ENCODE results near the gene AGAP1. TPM values are rescaled to one million over a fixed set of nuclear protein-coding genes. Genes with fewer than 3 reads are reported as not detected.

Gene AGAP1
- total and polyA plus RNA-seq, 10 donors = 1.1 to 26.6 (median 11.3) TPM

GRCh38 chr2:235850771-235851551 is 357.1 kb downstream of the AGAP1 start:
- Histone ChIP-seq H3K4me1 (no peaks in the 10 kb centered on the region), H3K4me3 (no peak overlapping the region), H3K9me3 (no peaks in the 10 kb centered on the region), H3K27ac (no peak overlapping the region), H3K27me3 (replicated peaks in 1 of 7) (no peaks in the 10 kb centered on the region), H3K36me3 (no peaks in the 10 kb centered on the region)
- intact Hi-C loops (cut with DNase I; ENCODE audit: low total_unique reads) = no loop called here
- DNase-seq = peak; percentile 65
- WGBS, 5 donors = 92 to 99% (median 93%) methylated on average over 8 to 13 of the region's 13 CpGs
- TF ChIP-seq POLR2AphosphoS5 (IDR thresholded peaks at IDR 0.05) (no peak), POLR2A (IDR thresholded peaks at IDR 0.05) (no peak)

GRCh38 chr2:235851828-235852525 is 358.1 kb downstream of the AGAP1 start:
- no peaks in the 10 kb centered on the region for H3K27me3 ChIP-seq (replicated peaks in 1 of 7)
- intact Hi-C loops (cut with DNase I; ENCODE audit: low total_unique reads) = no loop called here
- no peaks in the 10 kb centered on the region for H3K36me3 ChIP-seq
- DNase-seq = peak; percentile 42
- no peak overlapping the region for H3K27ac ChIP-seq
- H3K4me1 ChIP-seq = no peaks in the 10 kb centered on the region
- no peaks in the 10 kb centered on the region for H3K9me3 ChIP-seq
- 93 to 96% (median 94%) methylated on average over 26 of the region's 26 CpGs for WGBS, 5 donors
- TF ChIP-seq CTCF (IDR thresholded peaks at IDR 0.05 in 8 of 11, conservative IDR thresholded peaks at IDR 0.05 in 3 of 11) (no peak), POLR2A (IDR thresholded peaks at IDR 0.05) (no peak)
- no peak overlapping the region for H3K4me3 ChIP-seq

DNA sequence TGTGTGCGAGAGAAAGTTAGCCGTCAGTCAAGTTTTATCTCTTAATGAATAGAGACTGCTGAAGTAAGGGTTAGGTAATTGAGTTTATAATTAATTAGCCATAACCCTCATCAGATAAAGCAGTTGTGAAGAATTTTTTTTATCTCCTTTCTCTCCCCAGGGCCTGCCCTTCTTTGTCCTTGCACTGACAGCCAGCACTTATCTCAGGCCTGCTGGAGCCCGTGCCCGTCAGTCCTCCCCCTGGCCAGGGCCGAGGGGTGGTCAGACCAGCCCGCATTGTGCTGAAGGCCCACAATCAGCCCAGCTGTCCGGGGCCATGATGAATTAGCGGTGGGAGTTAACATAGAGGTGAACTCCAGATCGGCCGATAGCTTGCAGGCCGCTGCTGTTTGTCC is 358.7 kb downstream of the AGAP1 start:
- Histone ChIP-seq H3K9me3 (no peaks in the 10 kb centered on the region), H3K27ac (no peak overlapping the region), H3K27me3 (replicated peaks in 1 of 7) (no peaks in the 10 kb centered on the region), H3K36me3 (no peaks in the 10 kb centered on the region), H3K4me1 (no peaks in the 10 kb centered on the region), H3K4me3 (no peak overlapping the region)
- intact Hi-C loops (cut with DNase I; ENCODE audit: low total_unique reads) = no loop called here
- 71 to 81% (median 75%) methylated on average over 11 of the region's 11 CpGs for WGBS, 5 donors
- DNase-seq = peak; percentile 41
- TF ChIP-seq POLR2A (IDR thresholded peaks at IDR 0.05) (no peak), POLR2AphosphoS5 (IDR thresholded peaks at IDR 0.05) (no peak)

GRCh38 chr2:235854276-235854675 is 360.4 kb downstream of the AGAP1 start:
- Histone ChIP-seq H3K27ac (no peak overlapping the region), H3K36me3 (no peaks in the 10 kb centered on the region), H3K9me3 (no peaks in the 10 kb centered on the region), H3K27me3 (replicated peaks in 1 of 7) (no peaks in the 10 kb centered on the region), H3K4me1 (no peaks in the 10 kb centered on the region), H3K4me3 (no peak overlapping the region)
- DNase-seq = peak; percentile 41
- TF ChIP-seq POLR2AphosphoS5 (IDR thresholded peaks at IDR 0.05) (no peak), POLR2A (IDR thresholded peaks at IDR 0.05) (no peak), CTCF (IDR thresholded peaks at IDR 0.05 in 8 of 11, conservative IDR thresholded peaks at IDR 0.05 in 3 of 11) (no peak)
- 90 to 99% (median 93%) methylated on average over 9 of the region's 9 CpGs for WGBS, 5 donors
- intact Hi-C loops (cut with DNase I; ENCODE audit: low total_unique reads) = no loop called here

GRCh38 chr2:235855011-235855410 is 361.2 kb downstream of the AGAP1 start:
- no peaks in the 10 kb centered on the region for H3K27me3 ChIP-seq (replicated peaks in 1 of 7)
- intact Hi-C loops (cut with DNase I; ENCODE audit: low total_unique reads) = no loop called here
- H3K9me3 ChIP-seq = no peaks in the 10 kb centered on the region
- DNase-seq = peak; percentile 55
- no peak overlapping the region for H3K4me3 ChIP-seq
- no peaks in the 10 kb centered on the region for H3K36me3 ChIP-seq
- 90 to 96% (median 93%) methylated on average over 7 of the region's 7 CpGs for WGBS, 5 donors
- TF ChIP-seq POLR2AphosphoS5 (IDR thresholded peaks at IDR 0.05) (no peak), CTCF (IDR thresholded peaks at IDR 0.05 in 8 of 11, conservative IDR thresholded peaks at IDR 0.05 in 3 of 11) (no peak), POLR2A (IDR thresholded peaks at IDR 0.05) (no peak)
- H3K27ac ChIP-seq = no peak overlapping the region
- H3K4me1 ChIP-seq = peaks cover 0 to 6% (median 0%) of the 10 kb centered on the region in 6 donors

All from spleen (tissue), 11 donors.